GM23338 (cell line): ENCODE results near the gene RAMAC. TPM values are rescaled to one million over a fixed set of nuclear protein-coding genes. Genes with fewer than 3 reads are reported as not detected.

Experiments
- ATAC-seq: fragments of 200-7000 bp; cut with Tn5 transposase; 3 replicates; pipeline ENCODE4 v1.9.1; 2020
- DNase-seq: peaks from one replicate; pipeline ENCODE4 v3.0.0-alpha.2; 2015; ENCODE audit warnings: low spot score
- H2AFZ ChIP-seq: fragments of 200-600 bp; sonication (generic); 2 replicates; pipeline ENCODE4 v1.8.0; 2016; ENCODE audit warnings: antibody characterized with exemption, mild to moderate bottlenecking, moderate library complexity
- H3F3A ChIP-seq: fragments of 200-600 bp; sonication (generic); replicated peaks from 2 replicates; pipeline ENCODE4 v1.8.0; 2017; ENCODE audit warnings: antibody characterized with exemption, mixed run types, low read depth
- H3K27ac ChIP-seq: fragments of 200-600 bp; sonication (generic); 2 replicates; pipeline ENCODE4 v1.6.1; 2016; ENCODE audit warnings: low read depth
- H3K27me3 ChIP-seq: fragments of 200-600 bp; sonication (generic); 2 replicates; pipeline ENCODE4 v1.8.0; 2016; ENCODE audit warnings: mild to moderate bottlenecking, mixed run types, moderate library complexity; ENCODE audit not compliant: insufficient read depth
- H3K36me3 ChIP-seq: fragments of 200-600 bp; sonication (generic); 2 replicates; pipeline ENCODE4 v1.8.0; 2016; ENCODE audit warnings: mild to moderate bottlenecking; ENCODE audit not compliant: insufficient read depth
- H3K4me1 ChIP-seq: fragments of 200-600 bp; sonication (generic); 2 replicates; pipeline ENCODE4 v1.8.0; 2016; ENCODE audit warnings: mild to moderate bottlenecking, moderate library complexity; ENCODE audit not compliant: insufficient read depth
- H3K4me2 ChIP-seq: fragments of 200-600 bp; sonication (generic); 2 replicates; pipeline ENCODE4 v1.7.1; 2017; ENCODE audit warnings: mixed run types
- H3K4me3 ChIP-seq: fragments of 200-600 bp; sonication (generic); 2 replicates; pipeline ENCODE4 v1.6.1; 2016; ENCODE audit warnings: mixed run types
- H3K79me2 ChIP-seq: fragments of 200-600 bp; sonication (generic); replicated peaks from 2 replicates; pipeline ENCODE4 v1.8.0; 2017; ENCODE audit warnings: mild to moderate bottlenecking; ENCODE audit not compliant: insufficient read depth
- H3K9me2 ChIP-seq: fragments of 200-600 bp; sonication (generic); 2 replicates; pipeline ENCODE4 v1.8.0; 2017; ENCODE audit not compliant: insufficient read depth
- H4K20me1 ChIP-seq: fragments of 200-600 bp; sonication (generic); replicated peaks from 2 replicates; pipeline ENCODE4 v1.8.0; 2017; ENCODE audit warnings: mild to moderate bottlenecking; ENCODE audit not compliant: insufficient read depth
- H3K27ac Mint-ChIP-seq: 2 replicates; pipeline ENCODE4 v1.8.0; 2020; ENCODE audit warnings: inconsistent platforms, mild to moderate bottlenecking, moderate library complexity, mixed read lengths
- H3K27me3 Mint-ChIP-seq: 3 replicates; pipeline ENCODE4 v1.8.0; 2022; ENCODE audit warnings: low read depth, mild to moderate bottlenecking, moderate library complexity, mixed read lengths, inconsistent platforms; ENCODE audit not compliant: insufficient read depth, poor library complexity
- H3K36me3 Mint-ChIP-seq: 3 replicates; pipeline ENCODE4 v1.8.0; 2021; ENCODE audit warnings: low read depth, mild to moderate bottlenecking, inconsistent platforms, moderate library complexity, mixed read lengths
- H3K4me1 Mint-ChIP-seq: 3 replicates; pipeline ENCODE4 v1.8.0; 2020; ENCODE audit warnings: mild to moderate bottlenecking, inconsistent platforms, mixed read lengths
- H3K4me3 Mint-ChIP-seq: 3 replicates; pipeline ENCODE4 v1.8.0; 2021; ENCODE audit warnings: moderate library complexity, mild to moderate bottlenecking, inconsistent platforms, mixed read lengths
- H3K9me3 Mint-ChIP-seq: 3 replicates; pipeline ENCODE4 v1.8.0; 2020; ENCODE audit warnings: moderate library complexity, mild to moderate bottlenecking, inconsistent platforms, mixed read lengths
- CREB1 ChIP-seq: fragments of 250-450 bp; sonication (Bioruptor Pico); IDR thresholded peaks from 2 replicates; pipeline ENCODE4 v1.5.0; 2020; ENCODE audit warnings: low read depth, mild to moderate bottlenecking, moderate library complexity
- CTCF ChIP-seq, 2 experiments: fragments of 200-600 bp in 1 of 2; sonication (generic) in 1 of 2; conservative IDR thresholded peaks; 2 replicates each; pipeline versions ENCODE4 v1.5.1 to v1.6.1; 2016 to 2017; ENCODE audit warnings: antibody characterized with exemption in 2 of 2, low read depth in 2 of 2, mild to moderate bottlenecking in 2 of 2, moderate library complexity in 1 of 2
- EZH2 ChIP-seq: fragments of 200-600 bp; sonication (generic); IDR thresholded peaks from one replicate; pipeline ENCODE4 v1.8.0; 2017; ENCODE audit warnings: antibody characterized with exemption, mild to moderate bottlenecking, low read depth; ENCODE audit not compliant: unreplicated experiment
- EZH2phosphoT487 ChIP-seq: fragments of 200-600 bp; sonication (generic); IDR thresholded peaks from one replicate; pipeline ENCODE4 v1.8.1; 2018; ENCODE audit warnings: antibody characterized with exemption; ENCODE audit not compliant: unreplicated experiment
- JUNB ChIP-seq: IDR thresholded peaks from one replicate; pipeline ENCODE4 v1.6.1; 2016; ENCODE audit warnings: antibody characterized with exemption; ENCODE audit not compliant: unreplicated experiment
- NANOG ChIP-seq: IDR thresholded peaks from 2 replicates; pipeline ENCODE4 v1.6.1; 2016; ENCODE audit warnings: antibody characterized with exemption, borderline replicate concordance
- POLR2AphosphoS5 ChIP-seq: IDR thresholded peaks from 2 replicates; pipeline ENCODE4 v1.6.1; 2016; ENCODE audit warnings: antibody characterized with exemption, low read depth
- STAT1 ChIP-seq: IDR thresholded peaks from one replicate; pipeline ENCODE4 v1.6.1; 2016; ENCODE audit warnings: antibody characterized with exemption; ENCODE audit not compliant: unreplicated experiment
- ZNF114 ChIP-seq: fragments of 250-450 bp; sonication (Bioruptor Pico); IDR thresholded peaks from 2 replicates; pipeline ENCODE4 v1.5.0; 2020; ENCODE audit warnings: mild to moderate bottlenecking, moderate library complexity
- ZNF331 ChIP-seq: fragments of 250-450 bp; sonication (Bioruptor Pico); IDR thresholded peaks from 2 replicates; pipeline ENCODE4 v1.5.0; 2020; ENCODE audit warnings: low read depth, mild to moderate bottlenecking, moderate library complexity
- polyA plus RNA-seq: library from polyadenylated mRNA; unstranded; fragments of >200 nt; fragmentation: Nextera tagmentation; extraction: Ambion mirVana; gene quantifications from 2 replicates; pipeline ENCODE4 v1.2.1, GENCODE V29; 2016
- total RNA-seq: library from RNA; depleted of rRNA; stranded (reverse); fragments of >200 nt; shearing (Covaris generic); gene quantifications from 2 replicates; pipeline ENCODE4 v1.2.3, GENCODE V29; 2014
- TF ChIP-seq, protein P1 (sequence below): IDR thresholded peaks from one replicate; pipeline ENCODE4 v1.6.1; 2018; ENCODE audit warnings: antibody characterized with exemption; ENCODE audit not compliant: unreplicated experiment
- TF ChIP-seq, protein P2 (sequence below): IDR thresholded peaks from 2 replicates; pipeline ENCODE4 v1.6.1; 2016; ENCODE audit warnings: antibody characterized with exemption

RAMAC gene
- total and polyA plus RNA-seq, 2 experiments from 2014 or later: 27.4 to 58.6 TPM

DNA sequence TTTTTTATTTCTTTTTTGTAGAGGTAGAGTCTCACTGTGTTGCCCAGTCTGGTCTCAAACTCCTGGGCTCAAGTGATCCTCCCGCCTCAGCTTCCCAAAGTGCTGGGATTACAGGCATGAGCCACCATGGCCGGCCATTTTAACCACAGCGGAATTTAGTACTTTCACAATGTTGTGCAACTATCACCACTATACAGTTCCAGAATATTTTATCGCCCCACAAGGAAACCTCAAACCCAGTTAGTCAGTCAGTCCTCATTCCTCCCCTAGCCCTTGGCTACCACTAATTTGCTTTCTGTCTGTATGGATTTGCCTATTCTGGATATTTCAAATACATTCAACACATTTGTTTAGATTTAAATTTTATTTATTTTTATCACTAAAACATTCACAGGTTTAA lies 17.9 kb upstream of the RAMAC start (continued):
- TF ChIP-seq CTCF (conservative IDR thresholded peaks at IDR 0.05; ENCODE audit: low read depth in 2 of 2): no peak

- DNase-seq: no peak
- H3K4me1 Mint-ChIP-seq: 0 out of 3 replicates have a peak, but pooled peaks cover under 1% of the 10 kb centered on the region
- H3K27me3 ChIP-seq: no peaks in the 10 kb centered on the region
- no peaks in the 10 kb centered on the region for H3K36me3 Mint-ChIP-seq
- H3K9me3 Mint-ChIP-seq: no peaks in the 10 kb centered on the region
- H3K9me2 ChIP-seq: no peaks in the 10 kb centered on the region
- H3K36me3 ChIP-seq: no peaks in the 10 kb centered on the region
- ATAC-seq: no peak
- H3F3A ChIP-seq: no peaks in the 10 kb centered on the region
- H3K27ac Mint-ChIP-seq: no peak overlapping the region
- peaks cover 3% of the 10 kb centered on the region for H3K27me3 Mint-ChIP-seq
- H4K20me1 ChIP-seq: no peaks in the 10 kb centered on the region
- H3K27ac ChIP-seq: no peak overlapping the region
- no peak overlapping the region for H3K4me2 ChIP-seq
- H3K4me3 ChIP-seq: no peak overlapping the region
- H3K4me3 Mint-ChIP-seq: no peak overlapping the region
- H2AFZ ChIP-seq: no peak overlapping the region
- no peaks in the 10 kb centered on the region for H3K4me1 ChIP-seq
- H3K79me2 ChIP-seq: no peaks in the 10 kb centered on the region
- TF ChIP-seq ZNF331 (CRISPR knock-in tag) (no peak), ZNF114 (no peak), NANOG (no peak), POLR2AphosphoS5 (no peak), EZH2phosphoT487 (no peak), CREB1 (CRISPR knock-in tag) (no peak), JUNB (no peak), EZH2 (no peak), CTCF (conservative IDR thresholded peaks at IDR 0.05; ENCODE audit: low read depth in 2 of 2) (no peak), STAT1 (no peak)
- TF ChIP-seq, protein P1, sequence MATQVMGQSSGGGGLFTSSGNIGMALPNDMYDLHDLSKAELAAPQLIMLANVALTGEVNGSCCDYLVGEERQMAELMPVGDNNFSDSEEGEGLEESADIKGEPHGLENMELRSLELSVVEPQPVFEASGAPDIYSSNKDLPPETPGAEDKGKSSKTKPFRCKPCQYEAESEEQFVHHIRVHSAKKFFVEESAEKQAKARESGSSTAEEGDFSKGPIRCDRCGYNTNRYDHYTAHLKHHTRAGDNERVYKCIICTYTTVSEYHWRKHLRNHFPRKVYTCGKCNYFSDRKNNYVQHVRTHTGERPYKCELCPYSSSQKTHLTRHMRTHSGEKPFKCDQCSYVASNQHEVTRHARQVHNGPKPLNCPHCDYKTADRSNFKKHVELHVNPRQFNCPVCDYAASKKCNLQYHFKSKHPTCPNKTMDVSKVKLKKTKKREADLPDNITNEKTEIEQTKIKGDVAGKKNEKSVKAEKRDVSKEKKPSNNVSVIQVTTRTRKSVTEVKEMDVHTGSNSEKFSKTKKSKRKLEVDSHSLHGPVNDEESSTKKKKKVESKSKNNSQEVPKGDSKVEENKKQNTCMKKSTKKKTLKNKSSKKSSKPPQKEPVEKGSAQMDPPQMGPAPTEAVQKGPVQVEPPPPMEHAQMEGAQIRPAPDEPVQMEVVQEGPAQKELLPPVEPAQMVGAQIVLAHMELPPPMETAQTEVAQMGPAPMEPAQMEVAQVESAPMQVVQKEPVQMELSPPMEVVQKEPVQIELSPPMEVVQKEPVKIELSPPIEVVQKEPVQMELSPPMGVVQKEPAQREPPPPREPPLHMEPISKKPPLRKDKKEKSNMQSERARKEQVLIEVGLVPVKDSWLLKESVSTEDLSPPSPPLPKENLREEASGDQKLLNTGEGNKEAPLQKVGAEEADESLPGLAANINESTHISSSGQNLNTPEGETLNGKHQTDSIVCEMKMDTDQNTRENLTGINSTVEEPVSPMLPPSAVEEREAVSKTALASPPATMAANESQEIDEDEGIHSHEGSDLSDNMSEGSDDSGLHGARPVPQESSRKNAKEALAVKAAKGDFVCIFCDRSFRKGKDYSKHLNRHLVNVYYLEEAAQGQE: no peak
- TF ChIP-seq, protein P2, sequence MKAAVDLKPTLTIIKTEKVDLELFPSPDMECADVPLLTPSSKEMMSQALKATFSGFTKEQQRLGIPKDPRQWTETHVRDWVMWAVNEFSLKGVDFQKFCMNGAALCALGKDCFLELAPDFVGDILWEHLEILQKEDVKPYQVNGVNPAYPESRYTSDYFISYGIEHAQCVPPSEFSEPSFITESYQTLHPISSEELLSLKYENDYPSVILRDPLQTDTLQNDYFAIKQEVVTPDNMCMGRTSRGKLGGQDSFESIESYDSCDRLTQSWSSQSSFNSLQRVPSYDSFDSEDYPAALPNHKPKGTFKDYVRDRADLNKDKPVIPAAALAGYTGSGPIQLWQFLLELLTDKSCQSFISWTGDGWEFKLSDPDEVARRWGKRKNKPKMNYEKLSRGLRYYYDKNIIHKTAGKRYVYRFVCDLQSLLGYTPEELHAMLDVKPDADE: no peak
Observed at GRCh38 chr15:82969353-82969752, 16.7 kb upstream of the RAMAC start.
